Endodermal cell (in vitro differentiated cells): Measurements from ENCODE around the gene SPOP. TPM values are rescaled to one million over a fixed set of nuclear protein-coding genes. Genes with fewer than 3 reads are reported as not detected.

ENCODE experiments used
- DNase-seq: peaks from one replicate; pipeline ENCODE4 v3.0.0-alpha.2; 2017
- H3K27ac ChIP-seq: 2 replicates; pipeline ENCODE4 v1.5.1; 2013; ENCODE audit warnings: mild to moderate bottlenecking, low read depth, low read length, moderate library complexity
- H3K27me3 ChIP-seq: 2 replicates; pipeline ENCODE4 v1.6.1; 2013; ENCODE audit warnings: mild to moderate bottlenecking, low read length, moderate library complexity; ENCODE audit not compliant: insufficient read depth, control insufficient read depth, poor library complexity, severe bottlenecking
- H3K36me3 ChIP-seq: 2 replicates; pipeline ENCODE4 v1.7.0; 2013; ENCODE audit warnings: mild to moderate bottlenecking, low read length, moderate library complexity; ENCODE audit not compliant: control insufficient read depth, insufficient read depth
- H3K4me1 ChIP-seq: one replicate; pipeline ENCODE4 v1.7.0; 2013; ENCODE audit warnings: low read length; ENCODE audit not compliant: control insufficient read depth, insufficient read depth
- H3K4me3 ChIP-seq: 2 replicates; pipeline ENCODE4 v1.5.1; 2013; ENCODE audit warnings: mild to moderate bottlenecking, low read length, moderate library complexity
- H3K9ac ChIP-seq: 2 replicates; pipeline ENCODE4 v1.6.1; 2013; ENCODE audit warnings: mild to moderate bottlenecking, low read length, moderate library complexity; ENCODE audit not compliant: poor library complexity, severe bottlenecking; ENCODE audit errors: extremely low read depth
- H3K9me3 ChIP-seq: 2 replicates; pipeline ENCODE4 v1.6.1; 2013; ENCODE audit warnings: mild to moderate bottlenecking, low read length, moderate library complexity; ENCODE audit not compliant: control insufficient read depth
- H3K27ac Mint-ChIP-seq: 2 replicates; pipeline ENCODE4 v1.8.0; 2020; ENCODE audit warnings: mixed read lengths
- H3K27me3 Mint-ChIP-seq: 2 replicates; pipeline ENCODE4 v1.8.0; 2021; ENCODE audit warnings: mild to moderate bottlenecking, mixed read lengths; ENCODE audit not compliant: insufficient read depth
- H3K36me3 Mint-ChIP-seq: 2 replicates; pipeline ENCODE4 v1.8.0; 2020; ENCODE audit warnings: low read depth, mixed read lengths
- H3K4me1 Mint-ChIP-seq: 2 replicates; pipeline ENCODE4 v1.8.0; 2020; ENCODE audit warnings: mixed read lengths
- H3K4me3 Mint-ChIP-seq: 2 replicates; pipeline ENCODE4 v1.8.0; 2020; ENCODE audit warnings: mild to moderate bottlenecking, moderate library complexity, mixed read lengths
- H3K9me3 Mint-ChIP-seq: 2 replicates; pipeline ENCODE4 v1.8.0; 2020; ENCODE audit warnings: mild to moderate bottlenecking, mixed read lengths
- WGBS, 2 experiments: methylation state at CpG; one replicate each; pipeline versions ENCODE4 v1.1.5 to v1.1.7; 2013; ENCODE audit warnings: missing lambda C conversion rate in 2 of 2, mixed read lengths in 1 of 2; ENCODE audit not compliant: insufficient coverage in 1 of 2, insufficient read length in 1 of 2; 5-methylcytosine and 5-hydroxymethylcytosine counted together
- total RNA-seq, 2 donors: library from RNA; stranded (reverse); fragmentation: NEBNext Ultra II Directional in 1 of 2; extraction: Animal tissue kit (Norgen Biotek cat#: 25700) in 1 of 2; gene quantifications; 2 replicates in 1 of 2; 3 replicates in 1 of 2; pipeline ENCODE4 v1.2.1, GENCODE V29; 2021
- TF ChIP-seq, protein P1 (sequence below): fragments of 200-600 bp; sonication (generic); conservative IDR thresholded peaks from 2 replicates; pipeline ENCODE4 v1.5.0; 2021; ENCODE audit warnings: antibody characterized with exemption, mild to moderate bottlenecking

SPOP gene
- total RNA-seq, 2 donors from 2014 or later: 39.9 to 41.3 TPM

DNA sequence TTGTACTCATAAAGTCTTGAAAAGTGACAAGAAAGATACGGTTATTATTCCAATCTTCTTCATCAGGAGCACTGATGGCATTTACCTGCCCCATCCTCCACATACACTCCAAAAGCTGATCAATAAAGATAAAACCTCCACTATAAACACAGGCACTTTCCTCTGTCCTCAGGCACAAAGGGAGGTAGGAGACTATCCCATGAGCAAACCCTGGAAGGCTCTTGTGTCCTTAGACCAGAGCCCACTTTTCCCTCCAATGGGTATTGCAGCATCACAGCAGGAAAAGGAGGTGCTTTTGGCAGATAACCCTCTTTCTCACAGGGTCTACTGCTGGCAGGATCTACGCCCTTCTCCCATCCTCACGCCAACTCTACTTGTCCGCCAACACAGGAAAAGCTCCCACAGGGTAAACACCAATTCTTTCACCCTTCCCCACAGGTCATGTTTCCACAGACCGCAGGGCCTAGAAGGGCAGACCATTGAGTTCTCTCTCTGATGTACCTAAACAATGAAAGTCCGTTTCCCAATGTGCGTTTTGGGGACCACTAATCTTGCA lies 73.5 kb downstream of the SPOP start:
- 93 to 94% methylated on average over 4 to 7 of the region's 7 CpGs for WGBS, 2 experiments
- H3K27ac Mint-ChIP-seq: no peak overlapping the region
- Histone ChIP-seq H3K9me3 (no peaks in the 10 kb centered on the region), H3K4me3 (no peak overlapping the region), H3K27ac (no peak overlapping the region), H3K36me3 (peaks cover 79% of the 10 kb centered on the region), H3K4me1 (no peaks in the 10 kb centered on the region), H3K9ac (no peak overlapping the region), H3K27me3 (no peaks in the 10 kb centered on the region)
- peaks cover 69% of the 10 kb centered on the region for H3K36me3 Mint-ChIP-seq
- no peaks in the 10 kb centered on the region for H3K4me1 Mint-ChIP-seq
- H3K27me3 Mint-ChIP-seq: no peaks in the 10 kb centered on the region
- H3K9me3 Mint-ChIP-seq: no peaks in the 10 kb centered on the region
- DNase-seq: no peak
- no peak overlapping the region for H3K4me3 Mint-ChIP-seq
- TF ChIP-seq, protein P1, sequence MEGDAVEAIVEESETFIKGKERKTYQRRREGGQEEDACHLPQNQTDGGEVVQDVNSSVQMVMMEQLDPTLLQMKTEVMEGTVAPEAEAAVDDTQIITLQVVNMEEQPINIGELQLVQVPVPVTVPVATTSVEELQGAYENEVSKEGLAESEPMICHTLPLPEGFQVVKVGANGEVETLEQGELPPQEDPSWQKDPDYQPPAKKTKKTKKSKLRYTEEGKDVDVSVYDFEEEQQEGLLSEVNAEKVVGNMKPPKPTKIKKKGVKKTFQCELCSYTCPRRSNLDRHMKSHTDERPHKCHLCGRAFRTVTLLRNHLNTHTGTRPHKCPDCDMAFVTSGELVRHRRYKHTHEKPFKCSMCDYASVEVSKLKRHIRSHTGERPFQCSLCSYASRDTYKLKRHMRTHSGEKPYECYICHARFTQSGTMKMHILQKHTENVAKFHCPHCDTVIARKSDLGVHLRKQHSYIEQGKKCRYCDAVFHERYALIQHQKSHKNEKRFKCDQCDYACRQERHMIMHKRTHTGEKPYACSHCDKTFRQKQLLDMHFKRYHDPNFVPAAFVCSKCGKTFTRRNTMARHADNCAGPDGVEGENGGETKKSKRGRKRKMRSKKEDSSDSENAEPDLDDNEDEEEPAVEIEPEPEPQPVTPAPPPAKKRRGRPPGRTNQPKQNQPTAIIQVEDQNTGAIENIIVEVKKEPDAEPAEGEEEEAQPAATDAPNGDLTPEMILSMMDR: no peak

DNA sequence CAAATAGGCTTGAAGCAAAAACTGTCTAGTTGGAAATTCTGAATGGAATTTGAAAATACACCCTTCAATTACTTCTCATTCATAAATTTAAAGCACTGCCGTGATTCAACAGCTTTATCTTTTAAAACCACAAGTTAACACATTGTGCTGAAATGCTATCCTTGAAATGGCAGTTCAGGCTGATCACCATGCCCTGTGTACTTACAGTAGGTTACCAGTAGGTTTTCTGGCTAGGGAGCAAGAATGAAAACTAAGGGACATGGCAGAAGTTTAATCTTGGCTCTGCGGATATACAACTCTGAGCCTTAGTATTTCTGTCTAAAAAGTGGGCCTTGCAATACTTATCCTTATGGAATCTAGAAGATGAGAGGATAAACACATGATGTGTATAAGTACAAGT lies 74.2 kb downstream of the SPOP start:
- peaks cover 72% of the 10 kb centered on the region for H3K36me3 ChIP-seq
- WGBS, 2 experiments: 92% methylated on average over 2 of the region's 2 CpGs
- H3K4me1 ChIP-seq: no peaks in the 10 kb centered on the region

DNA sequence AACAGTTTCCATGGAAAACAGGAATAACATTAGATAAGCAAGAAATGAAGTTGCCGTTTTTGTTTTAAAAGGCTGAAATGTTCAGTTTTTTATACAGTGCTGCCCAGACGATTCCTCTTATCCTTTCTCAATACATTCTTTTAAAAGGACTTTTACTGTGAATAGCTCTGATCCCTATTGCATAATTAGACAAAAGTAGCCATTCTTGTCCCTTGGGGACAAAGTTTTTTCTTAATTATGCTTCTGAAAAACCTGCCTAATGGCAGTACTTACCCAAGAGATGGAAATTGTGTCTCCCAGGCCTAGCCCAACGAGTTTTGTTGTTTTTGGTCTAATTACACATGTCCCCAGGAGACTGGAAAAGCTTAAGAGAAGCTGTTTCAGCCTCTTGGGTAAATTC lies 74.7 kb downstream of the SPOP start:
- Mint-ChIP-seq H3K4me1 (no peaks in the 10 kb centered on the region), H3K27me3 (no peaks in the 10 kb centered on the region), H3K4me3 (no peak overlapping the region), H3K27ac (no peak overlapping the region), H3K9me3 (no peaks in the 10 kb centered on the region), H3K36me3 (peaks cover 65% of the 10 kb centered on the region)
- Histone ChIP-seq H3K4me1 (no peaks in the 10 kb centered on the region), H3K4me3 (no peak overlapping the region), H3K36me3 (peaks cover 67% of the 10 kb centered on the region), H3K27ac (no peak overlapping the region), H3K9me3 (no peaks in the 10 kb centered on the region), H3K9ac (no peak overlapping the region), H3K27me3 (no peaks in the 10 kb centered on the region)
- DNase-seq: no peak
- 80 to 87% methylated on average over 3 of the region's 3 CpGs for WGBS, 2 experiments
- TF ChIP-seq, protein P1: no peak

More for the DNA sequence above, 74.2 kb downstream of the SPOP start:
- TF ChIP-seq, protein P1: peak; percentile 50
- Mint-ChIP-seq H3K9me3 (no peaks in the 10 kb centered on the region), H3K27me3 (no peaks in the 10 kb centered on the region), H3K4me3 (no peak overlapping the region), H3K4me1 (no peaks in the 10 kb centered on the region), H3K27ac (no peak overlapping the region), H3K36me3 (peaks cover 65% of the 10 kb centered on the region)
- no peaks in the 10 kb centered on the region for H3K9me3 ChIP-seq
- no peaks in the 10 kb centered on the region for H3K27me3 ChIP-seq
- H3K4me3 ChIP-seq: no peak overlapping the region
- H3K9ac ChIP-seq: no peak overlapping the region
- no peak overlapping the region for H3K27ac ChIP-seq
- DNase-seq: no peak
